Measurements from ENCODE around the gene NPIPB8. TPM values are rescaled to one million over a fixed set of nuclear protein-coding genes. Genes with fewer than 3 reads are reported as not detected.
"Not testable (repeated sequence)": the region's sequence is repeated elsewhere in the genome, so short reads cannot be mapped to it uniquely, and the experiment has no call there.

NPIPB8 gene
- 0.49 TPM in 1 of 2 replicates, not detected in the other for total RNA-seq (2016; rRNA removed; fragmentation: Illumina TruSeq; extraction: Trizol)
- not detected in 2 replicates for total RNA-seq (2016; cell fraction: cytosol; rRNA removed; fragmentation: Illumina TruSeq; extraction: Trizol; ENCODE audit: low read depth)
- total RNA-seq (2016; cell fraction: insoluble cytoplasmic fraction; rRNA removed; fragmentation: Illumina TruSeq; extraction: Trizol): 0.82 TPM in 1 of 2 replicates, not detected in the other
- total RNA-seq (2016; cell fraction: membrane; rRNA removed; fragmentation: Illumina TruSeq; extraction: Trizol): not detected in 2 replicates
- total RNA-seq (2016; cell fraction: nucleus; rRNA removed; fragmentation: Illumina TruSeq; extraction: Trizol): 1.8 and 2.2 TPM in 2 replicates
- 2.3 and 2.9 TPM in 2 replicates for polyA plus RNA-seq (2011; rRNA removed)
- polyA plus RNA-seq (2011; cell fraction: cytosol; rRNA removed): not detected in 2 replicates
- 1.3 and 2.4 TPM in 2 replicates for polyA plus RNA-seq (2011; cell fraction: nucleus; rRNA removed)
- polyA plus RNA-seq (2012): 0.71 and 2.0 TPM in 2 replicates
- polyA plus RNA-seq (2016; cell fraction: cytosol; fragmentation: Illumina TruSeq; extraction: Trizol; ENCODE audit: low read depth): not detected in 2 replicates
- not detected in 2 replicates for polyA plus RNA-seq (2016; cell fraction: insoluble cytoplasmic fraction; fragmentation: Illumina TruSeq; extraction: Trizol; ENCODE audit: low read depth)
- polyA plus RNA-seq (2016; cell fraction: membrane; fragmentation: Illumina TruSeq; extraction: Trizol; ENCODE audit: low read depth): not detected in 2 replicates
- 5.4 and 6.5 TPM in 2 replicates for polyA plus RNA-seq (2016; cell fraction: nucleus; fragmentation: Illumina TruSeq; extraction: Trizol; ENCODE audit: insufficient read depth, low read depth)
- 0.63 and 3.7 TPM in 2 replicates for polyA minus RNA-seq (2011; rRNA and poly(A)+ RNA removed; ENCODE audit: low replicate concordance)
- polyA minus RNA-seq (2011; cell fraction: cytosol; rRNA and poly(A)+ RNA removed): not detected in 2 replicates
- polyA minus RNA-seq (2011; cell fraction: nucleus; rRNA and poly(A)+ RNA removed): 3.6 and 6.1 TPM in 2 replicates
- percentile 24 among the genes with signal in this experiment for Bru-seq, nascent RNA
- percentile 29 among the genes with signal in this experiment for BruChase-seq, experiment 1, labeled RNA remaining after a 6-hour chase
- percentile 26 among the genes with signal in this experiment for BruChase-seq, experiment 2, labeled RNA remaining after a 2-hour chase
- long read RNA-seq, experiment 1: 0 reads
- long read RNA-seq, experiment 2: 0 reads

GRCh38 chr16:28637765-28638164, at the start of gene NPIPB8:
Gene NPIPB8, plus strand, starts transcription at chr16:28638065. Its CDS starts 296 bp downstream, at chr16:28638361.
- H4K20me1 ChIP-seq (ENCODE audit: insufficient read depth, low read length); H3K4me1 ChIP-seq (ENCODE audit: insufficient read depth, low read length); H3K4me3 ChIP-seq (replicated peaks in 1 of 3; ENCODE audit: insufficient read depth in 1 of 3, low read depth in 2 of 3, low read length in 3 of 3); H3K36me3 ChIP-seq (replicated peaks in 1 of 2; ENCODE audit: control insufficient read depth in 1 of 2, insufficient read depth in 2 of 2, low read length in 2 of 2); intact Hi-C loops (cut with micrococcal nuclease; ENCODE audit: unreplicated experiment); in situ Hi-C loops (cut with HindIII; ENCODE audit: extremely low pct_ligation_motif_present, low pct_unique_long_range_greater_than_20kb); POLR2A ChIA-PET; ATAC-seq; H3K9me3 ChIP-seq (ENCODE audit: low read length); H2AFZ ChIP-seq (ENCODE audit: low read length); H3K9ac ChIP-seq (ENCODE audit: insufficient read depth, low read depth, low read length); DNase-seq (ENCODE audit: low spot score); H3K27me3 ChIP-seq (ENCODE audit: control insufficient read depth in 1 of 2, insufficient read depth in 2 of 2, low read length in 2 of 2); CTCF ChIA-PET (ENCODE audit: low intra/inter-chr PET ratio, low total read pairs); BruUV-seq (replicated peaks); H3K4me2 ChIP-seq (ENCODE audit: low read depth, low read length); FAIRE-seq; H3K79me2 ChIP-seq (ENCODE audit: insufficient read depth, low read length); H3K27ac ChIP-seq (ENCODE audit: extremely low read length, insufficient read depth, low read length): not testable (repeated sequence)
- no CpG with 5 or more reads among the region's 1 CpG for WGBS (ENCODE audit: low lambda C conversion rate)

GRCh38 chr16:28589069-28589468, 48.8 kb upstream of the NPIPB8 start:
- no peak overlapping the region for H3K9ac ChIP-seq (ENCODE audit: insufficient read depth, low read depth, low read length)
- ChIA-PET POLR2A (no interaction called here), CTCF (ENCODE audit: low intra/inter-chr PET ratio, low total read pairs) (no interaction called here)
- TF ChIP-seq ZNF605 (CRISPR knock-in tag; IDR thresholded peaks at IDR 0.05): no peak
- H3K4me1 ChIP-seq (ENCODE audit: insufficient read depth, low read length): peaks cover 3% of the 10 kb centered on the region
- intact Hi-C loops (cut with micrococcal nuclease; ENCODE audit: unreplicated experiment) (no loop called here), in situ Hi-C loops (cut with HindIII; ENCODE audit: extremely low pct_ligation_motif_present, low pct_unique_long_range_greater_than_20kb) (no loop called here)
- no peaks in the 10 kb centered on the region for H3K9me3 ChIP-seq (ENCODE audit: low read length)
- WGBS (ENCODE audit: low lambda C conversion rate): over 99% methylated on average over 7 of the region's 8 CpGs
- H4K20me1 ChIP-seq (ENCODE audit: insufficient read depth, low read length): no peaks in the 10 kb centered on the region; the same call in 1 of the 2 replicates
- ATAC-seq (no peak), FAIRE-seq (no peak), DNase-seq (ENCODE audit: low spot score) (no peak)
- H3K4me2 ChIP-seq (ENCODE audit: low read depth, low read length): no peak overlapping the region
- H3K36me3 ChIP-seq (replicated peaks in 1 of 2; ENCODE audit: control insufficient read depth in 1 of 2, insufficient read depth in 2 of 2, low read length in 2 of 2): peaks cover 30 to 58% of the 10 kb centered on the region in 2 experiments
- no peak overlapping the region for H3K27ac ChIP-seq (ENCODE audit: extremely low read length, insufficient read depth, low read length)
- no peak overlapping the region for H3K4me3 ChIP-seq (replicated peaks in 1 of 3; ENCODE audit: insufficient read depth in 1 of 3, low read depth in 2 of 3, low read length in 3 of 3)
- no peaks in the 10 kb centered on the region for H3K27me3 ChIP-seq (ENCODE audit: control insufficient read depth in 1 of 2, insufficient read depth in 2 of 2, low read length in 2 of 2)
- no TSS peak for BruUV-seq (replicated peaks)
- no peaks in the 10 kb centered on the region for H3K79me2 ChIP-seq (ENCODE audit: insufficient read depth, low read length)
- H2AFZ ChIP-seq (ENCODE audit: low read length): no peak overlapping the region

Measured in HepG2 (cell line).